ENCODE measurements around the gene MUC5B. TPM values are rescaled to one million over a fixed set of nuclear protein-coding genes. Genes with fewer than 3 reads are reported as not detected.
"Not testable (repeated sequence)": the region's sequence is repeated elsewhere in the genome, so short reads cannot be mapped to it uniquely, and the experiment has no call there.

The MUC5B gene
- total RNA-seq, 1 donor from 2014 or later: not detected

GRCh38 chr11:1261241-1262071 is 38.6 kb downstream of the MUC5B start:
- DNase-seq (ENCODE audit: extremely low read depth, low read depth, low spot score): no peak

- DNase-seq (ENCODE audit: extremely low read depth, low read depth, low spot score): peak; percentile 27
Measured at GRCh38 chr11:1262172-1263006, 39.5 kb downstream of the MUC5B start.

DNA sequence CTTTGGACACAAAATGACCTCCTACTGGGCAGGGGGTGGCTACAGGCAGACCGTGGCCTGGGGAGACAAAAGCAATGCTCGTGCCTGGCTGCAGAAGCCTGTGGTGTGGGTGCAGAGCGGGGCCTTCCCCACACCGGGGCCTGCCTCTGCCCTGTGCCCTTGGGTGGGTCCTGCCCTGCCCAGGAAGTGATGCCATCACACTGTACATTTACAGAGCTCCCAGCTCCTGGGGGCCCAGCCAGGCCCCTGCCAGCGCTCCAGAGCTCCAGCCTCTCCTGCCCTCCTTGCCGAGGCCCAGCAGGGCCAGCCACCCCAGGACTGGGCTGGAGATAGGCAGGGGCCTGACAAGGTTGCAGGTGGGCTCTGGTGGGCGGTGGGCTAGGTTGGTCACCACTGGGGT is 40.1 kb downstream of the MUC5B start:
- DNase-seq (ENCODE audit: extremely low read depth, low read depth, low spot score): no peak

GRCh38 chr11:1264444-1264843 is 41.6 kb downstream of the MUC5B start:
- peak; percentile 60 for DNase-seq (ENCODE audit: extremely low read depth, low read depth, low spot score)

DNA sequence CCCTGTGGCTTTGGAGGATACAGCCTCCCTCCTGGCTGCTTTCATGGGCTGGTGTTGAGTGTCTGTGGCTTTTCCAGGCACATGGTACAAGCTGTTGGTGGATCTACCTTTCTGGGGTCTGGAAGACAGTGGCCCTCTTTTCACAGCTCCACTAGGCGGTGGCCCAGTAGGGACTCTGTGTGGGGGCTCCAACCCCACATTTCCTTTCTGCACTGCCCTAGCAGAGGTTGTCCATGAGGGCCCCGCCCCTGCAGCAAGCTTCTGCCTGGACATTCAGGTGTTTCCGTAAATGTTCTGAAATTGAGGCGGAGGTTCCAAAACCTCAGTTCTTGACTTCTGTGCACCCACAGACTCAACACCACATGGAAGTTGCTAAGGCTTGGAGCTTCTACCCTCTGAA is 42.6 kb downstream of the MUC5B start:
- DNase-seq (ENCODE audit: extremely low read depth, low read depth, low spot score): not testable (repeated sequence)

- not testable (repeated sequence) for DNase-seq (ENCODE audit: extremely low read depth, low read depth, low spot score)
Measured at GRCh38 chr11:1266976-1267375, 44.1 kb downstream of the MUC5B start.

GRCh38 chr11:1267441-1268100 is 44.7 kb downstream of the MUC5B start:
- no peak for DNase-seq (ENCODE audit: extremely low read depth, low read depth, low spot score)

- no peak for DNase-seq (ENCODE audit: extremely low read depth, low read depth, low spot score)
Measured at GRCh38 chr11:1269957-1270356, 47.1 kb downstream of the MUC5B start.

DNA sequence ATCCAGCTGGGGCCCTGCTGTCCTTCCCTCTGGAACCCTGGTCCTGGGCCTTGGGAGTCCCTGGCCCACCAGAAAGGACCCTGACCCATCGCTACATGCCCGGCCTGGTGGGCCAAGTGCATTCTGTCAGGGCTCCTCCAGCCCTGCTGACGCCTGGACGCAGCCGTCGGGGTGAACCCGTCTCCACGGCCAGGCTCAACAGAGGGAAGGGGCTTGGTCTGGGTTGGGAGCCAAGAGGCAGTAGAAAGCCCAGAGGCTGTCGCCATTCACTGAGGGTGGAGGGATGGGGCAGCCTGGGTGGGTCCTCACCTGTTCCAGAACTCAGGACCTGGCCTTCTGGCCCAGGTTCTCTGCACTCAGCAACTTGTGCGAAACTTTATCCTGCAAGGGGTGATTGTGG is 47.6 kb downstream of the MUC5B start:
- DNase-seq (ENCODE audit: extremely low read depth, low read depth, low spot score): no peak

DNA sequence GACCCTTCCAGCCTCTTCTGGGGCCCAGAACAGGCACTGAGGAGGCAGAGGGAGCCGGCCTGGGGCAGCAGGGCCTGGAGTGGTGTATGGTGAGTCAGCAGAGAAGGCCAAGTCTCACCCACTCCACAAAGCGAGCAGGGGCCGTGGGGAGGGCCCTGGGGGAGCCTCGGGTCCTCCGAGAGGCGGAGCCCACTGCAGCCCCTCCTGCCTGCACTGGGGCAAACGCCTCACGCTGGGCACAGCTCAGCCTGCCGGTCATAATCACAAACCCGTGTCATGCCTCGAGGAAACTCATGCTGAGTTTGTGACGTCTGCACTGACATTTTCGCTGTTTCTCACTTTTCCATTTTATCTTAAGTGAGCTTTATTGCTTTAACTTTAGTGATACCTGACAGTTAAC is 48.1 kb downstream of the MUC5B start:
- DNase-seq (ENCODE audit: extremely low read depth, low read depth, low spot score): no peak

DNA sequence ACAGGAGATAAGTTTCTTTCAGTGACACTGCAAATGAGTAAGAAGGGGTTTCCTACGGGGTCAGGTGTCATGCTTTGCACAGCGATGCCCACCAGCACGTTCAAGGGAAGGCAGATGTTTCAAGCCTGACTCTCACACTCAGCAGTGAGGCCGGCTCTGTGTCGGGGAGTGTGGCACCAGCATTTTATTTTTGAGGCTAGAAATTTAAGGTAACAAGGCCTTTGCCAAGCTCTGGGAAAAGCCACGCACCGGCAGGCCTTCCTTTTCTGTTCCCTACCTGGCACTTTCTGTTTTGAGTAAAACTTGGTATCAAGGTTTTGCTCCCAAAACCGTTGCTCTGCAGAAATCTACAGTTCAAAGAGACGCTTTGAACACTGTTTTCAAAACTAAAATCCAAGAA is 48.5 kb downstream of the MUC5B start:
- no peak for DNase-seq (ENCODE audit: extremely low read depth, low read depth, low spot score)

GRCh38 chr11:1271927-1272326 is 49.1 kb downstream of the MUC5B start:
- DNase-seq (ENCODE audit: extremely low read depth, low read depth, low spot score): no peak

DNA sequence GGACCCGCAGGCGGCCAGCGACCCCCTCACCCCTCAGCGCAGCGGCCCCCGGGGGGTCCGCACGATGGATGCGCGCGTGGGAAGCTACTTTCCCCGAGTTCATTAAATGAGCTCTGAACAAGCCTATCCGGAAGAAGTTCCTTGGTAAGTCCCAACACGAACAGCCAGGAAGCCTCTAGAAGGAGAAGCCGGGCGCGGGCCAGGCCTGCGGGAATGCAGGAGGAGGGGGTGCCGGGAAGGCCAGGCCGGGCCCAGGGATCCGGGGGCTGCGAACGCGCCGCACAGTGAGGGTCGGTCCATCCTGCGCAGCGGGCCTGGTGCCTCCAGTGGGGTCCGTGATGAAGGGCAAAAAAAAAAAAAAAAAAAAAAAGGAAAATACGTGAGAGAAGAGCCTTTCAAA is 49.7 kb downstream of the MUC5B start:
- DNase-seq (ENCODE audit: extremely low read depth, low read depth, low spot score): no peak

GRCh38 chr11:1274501-1274900 is 51.6 kb downstream of the MUC5B start:
- DNase-seq (ENCODE audit: extremely low read depth, low read depth, low spot score): no peak

- DNase-seq (ENCODE audit: extremely low read depth, low read depth, low spot score): no peak
Measured at GRCh38 chr11:1275021-1275420, 52.2 kb downstream of the MUC5B start.

- DNase-seq (ENCODE audit: extremely low read depth, low read depth, low spot score): no peak
Measured at GRCh38 chr11:1276041-1276790, 53.4 kb downstream of the MUC5B start.

- no peak for DNase-seq (ENCODE audit: extremely low read depth, low read depth, low spot score)
Measured at GRCh38 chr11:1276866-1277615, 54.2 kb downstream of the MUC5B start.

- no peak for DNase-seq (ENCODE audit: extremely low read depth, low read depth, low spot score)
Measured at GRCh38 chr11:1277936-1278512, 55.2 kb downstream of the MUC5B start.
